ENCODE data around the gene ITGA2B. TPM values are rescaled to one million over a fixed set of nuclear protein-coding genes. Genes with fewer than 3 reads are reported as not detected.

ITGA2B gene
- total RNA-seq, 1 experiment from 2014 or later, result 0.62 TPM

- no peak overlapping the region for H3K4me3 ChIP-seq (ENCODE audit: low read depth, low read length, poor library complexity, severe bottlenecking)
- ChIA-PET POLR2A (ENCODE audit: low non-redundant PET) (no interaction called here), CTCF (no interaction called here)
- H3K36me3 ChIP-seq (ENCODE audit: insufficient read depth, low read length, poor library complexity, severe bottlenecking), result no peaks in the 10 kb centered on the region
- no peak for DNase-seq (ENCODE audit: low spot score)
- TF ChIP-seq, protein P1, sequence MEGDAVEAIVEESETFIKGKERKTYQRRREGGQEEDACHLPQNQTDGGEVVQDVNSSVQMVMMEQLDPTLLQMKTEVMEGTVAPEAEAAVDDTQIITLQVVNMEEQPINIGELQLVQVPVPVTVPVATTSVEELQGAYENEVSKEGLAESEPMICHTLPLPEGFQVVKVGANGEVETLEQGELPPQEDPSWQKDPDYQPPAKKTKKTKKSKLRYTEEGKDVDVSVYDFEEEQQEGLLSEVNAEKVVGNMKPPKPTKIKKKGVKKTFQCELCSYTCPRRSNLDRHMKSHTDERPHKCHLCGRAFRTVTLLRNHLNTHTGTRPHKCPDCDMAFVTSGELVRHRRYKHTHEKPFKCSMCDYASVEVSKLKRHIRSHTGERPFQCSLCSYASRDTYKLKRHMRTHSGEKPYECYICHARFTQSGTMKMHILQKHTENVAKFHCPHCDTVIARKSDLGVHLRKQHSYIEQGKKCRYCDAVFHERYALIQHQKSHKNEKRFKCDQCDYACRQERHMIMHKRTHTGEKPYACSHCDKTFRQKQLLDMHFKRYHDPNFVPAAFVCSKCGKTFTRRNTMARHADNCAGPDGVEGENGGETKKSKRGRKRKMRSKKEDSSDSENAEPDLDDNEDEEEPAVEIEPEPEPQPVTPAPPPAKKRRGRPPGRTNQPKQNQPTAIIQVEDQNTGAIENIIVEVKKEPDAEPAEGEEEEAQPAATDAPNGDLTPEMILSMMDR (conservative IDR thresholded peaks at IDR 0.05; ENCODE audit: low read depth, low read length), result no peak
- no peak for TF ChIP-seq EZH2 (IDR thresholded peaks at IDR 0.05; ENCODE audit: borderline replicate concordance, low read depth, low read length, poor library complexity, severe bottlenecking)
- no peak overlapping the region for H3K27ac ChIP-seq (ENCODE audit: low read depth, low read length, poor library complexity, severe bottlenecking)
- intact Hi-C loops (cut with micrococcal nuclease; ENCODE audit: unreplicated experiment), result no loop called here
- H3K27me3 ChIP-seq (replicated peaks; ENCODE audit: insufficient read depth, low read depth, low read length, poor library complexity), result no peaks in the 10 kb centered on the region
- BruUV-seq (replicated peaks), result no TSS peak
- no peaks in the 10 kb centered on the region for H3K9me3 ChIP-seq (ENCODE audit: low read depth, low read length, poor library complexity, severe bottlenecking)
- no peaks in the 10 kb centered on the region for H3K4me1 ChIP-seq (ENCODE audit: insufficient read depth, low read length, poor library complexity, severe bottlenecking)
Measured at GRCh38 chr17:44383861-44384260, 5.6 kb downstream of the ITGA2B start.

- no peaks in the 10 kb centered on the region for H3K9me3 ChIP-seq (ENCODE audit: low read depth, low read length, poor library complexity, severe bottlenecking)
- no peaks in the 10 kb centered on the region for H3K4me1 ChIP-seq (ENCODE audit: insufficient read depth, low read length, poor library complexity, severe bottlenecking)
- no peak for DNase-seq (ENCODE audit: low spot score)
- no TSS peak for BruUV-seq (replicated peaks)
- H3K4me3 ChIP-seq (ENCODE audit: low read depth, low read length, poor library complexity, severe bottlenecking), result no peak overlapping the region
- no peaks in the 10 kb centered on the region for H3K27me3 ChIP-seq (replicated peaks; ENCODE audit: insufficient read depth, low read depth, low read length, poor library complexity)
- intact Hi-C loops (cut with micrococcal nuclease; ENCODE audit: unreplicated experiment), result no loop called here
- CTCF ChIA-PET, result no interaction called here
- POLR2A ChIA-PET (ENCODE audit: low non-redundant PET), result no interaction called here
- no peak for TF ChIP-seq EZH2 (IDR thresholded peaks at IDR 0.05; ENCODE audit: borderline replicate concordance, low read depth, low read length, poor library complexity, severe bottlenecking)
- TF ChIP-seq, protein P1 (conservative IDR thresholded peaks at IDR 0.05; ENCODE audit: low read depth, low read length), result no peak
- H3K27ac ChIP-seq (ENCODE audit: low read depth, low read length, poor library complexity, severe bottlenecking), result no peak overlapping the region
- no peaks in the 10 kb centered on the region for H3K36me3 ChIP-seq (ENCODE audit: insufficient read depth, low read length, poor library complexity, severe bottlenecking)
Measured at GRCh38 chr17:44383363-44383762, 6.1 kb downstream of the ITGA2B start.

- DNase-seq (ENCODE audit: low spot score), result no peak
- Histone ChIP-seq H3K4me1 (ENCODE audit: insufficient read depth, low read length, poor library complexity, severe bottlenecking) (no peaks in the 10 kb centered on the region), H3K9me3 (ENCODE audit: low read depth, low read length, poor library complexity, severe bottlenecking) (no peaks in the 10 kb centered on the region), H3K27ac (ENCODE audit: low read depth, low read length, poor library complexity, severe bottlenecking) (no peak overlapping the region), H3K4me3 (ENCODE audit: low read depth, low read length, poor library complexity, severe bottlenecking) (no peak overlapping the region), H3K36me3 (ENCODE audit: insufficient read depth, low read length, poor library complexity, severe bottlenecking) (no peaks in the 10 kb centered on the region), H3K27me3 (replicated peaks; ENCODE audit: insufficient read depth, low read depth, low read length, poor library complexity) (no peaks in the 10 kb centered on the region)
- ChIA-PET CTCF (no interaction called here), POLR2A (ENCODE audit: low non-redundant PET) (no interaction called here)
- no peak for TF ChIP-seq EZH2 (IDR thresholded peaks at IDR 0.05; ENCODE audit: borderline replicate concordance, low read depth, low read length, poor library complexity, severe bottlenecking)
- TF ChIP-seq, protein P1 (conservative IDR thresholded peaks at IDR 0.05; ENCODE audit: low read depth, low read length), result no peak
- intact Hi-C loops (cut with micrococcal nuclease; ENCODE audit: unreplicated experiment), result no loop called here
- BruUV-seq (replicated peaks), result no TSS peak
Measured at GRCh38 chr17:44382917-44383316, 6.5 kb downstream of the ITGA2B start.

Data from A673 (cell line).